ENCODE results near the gene CCDC57. TPM values are rescaled to one million over a fixed set of nuclear protein-coding genes. Genes with fewer than 3 reads are reported as not detected.
A peak's percentile ranks its signal among the peaks of the same experiment; 100 is the strongest.

Gene CCDC57
- total RNA-seq, 2 donors from 2014 or later, result 5.1 to 7.4 TPM

DNA sequence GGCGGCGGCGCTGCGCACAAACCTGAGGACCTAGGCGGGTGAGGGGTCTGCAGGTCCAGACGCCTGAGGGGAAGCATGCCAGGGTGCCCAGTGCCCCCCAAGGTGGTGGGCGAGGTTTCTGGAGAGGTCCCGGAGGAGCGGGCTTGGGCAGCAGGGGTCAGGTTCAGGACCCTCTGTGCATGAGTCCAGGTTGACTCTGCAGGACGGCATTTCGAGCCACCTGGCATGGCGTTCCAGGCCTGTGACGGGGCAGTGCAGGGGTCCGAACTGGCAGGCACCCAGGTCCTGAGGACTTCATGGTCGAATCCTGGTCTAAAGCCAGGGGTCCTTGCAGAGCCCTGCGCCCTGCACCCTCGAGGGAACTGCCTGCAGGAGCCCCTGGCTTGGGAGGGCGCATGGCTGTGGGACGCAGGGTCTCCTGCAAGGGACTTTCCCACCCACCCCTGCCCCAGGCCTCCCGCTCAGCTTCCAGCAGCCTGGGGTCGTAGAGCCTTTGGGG lies 19.7 kb upstream of the CCDC57 start:
- H3K4me3 ChIP-seq, result peak overlapping the region in 1 of 2 donors; percentile 68

DNA sequence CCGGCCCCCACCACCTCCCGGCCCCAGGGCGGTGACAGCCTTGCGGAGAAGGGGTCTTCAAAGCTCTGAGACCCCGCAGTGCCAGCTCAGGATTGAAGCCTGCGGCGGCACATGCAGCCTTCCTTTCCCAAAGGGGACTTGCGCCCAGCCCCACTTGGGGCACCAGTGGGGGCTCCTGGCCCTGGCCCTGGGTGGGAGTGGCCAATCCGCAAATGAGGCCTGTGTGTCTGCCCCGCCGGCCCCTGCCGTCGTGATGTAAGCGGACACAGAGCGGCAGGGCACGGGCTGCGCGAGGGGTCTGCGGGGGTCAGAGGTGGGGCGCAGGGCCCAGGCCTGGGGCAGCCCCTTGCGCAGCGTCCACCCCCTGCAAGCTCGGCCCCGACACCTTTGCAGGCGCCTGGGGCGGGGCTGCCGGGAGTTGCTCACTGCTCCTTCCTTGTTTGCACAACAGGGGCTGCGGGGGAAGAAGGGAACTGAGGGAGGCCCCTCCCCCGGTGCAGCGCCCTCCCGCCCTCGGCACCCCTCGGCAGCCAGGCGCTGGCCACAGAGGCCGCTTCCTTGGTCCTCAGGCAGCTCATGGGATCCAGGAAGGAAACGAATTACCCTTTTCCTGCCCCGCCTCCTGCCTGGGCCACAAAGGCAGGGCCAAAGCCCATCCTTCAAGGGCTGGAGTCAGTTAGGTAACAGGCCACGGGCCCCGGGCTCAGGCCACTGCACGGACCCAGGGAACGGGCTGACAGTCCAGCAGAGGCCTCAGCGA lies 19.1 kb upstream of the CCDC57 start:
- H3K27me3 ChIP-seq, result no peaks in the 10 kb centered on the region
- TF ChIP-seq, protein P1, sequence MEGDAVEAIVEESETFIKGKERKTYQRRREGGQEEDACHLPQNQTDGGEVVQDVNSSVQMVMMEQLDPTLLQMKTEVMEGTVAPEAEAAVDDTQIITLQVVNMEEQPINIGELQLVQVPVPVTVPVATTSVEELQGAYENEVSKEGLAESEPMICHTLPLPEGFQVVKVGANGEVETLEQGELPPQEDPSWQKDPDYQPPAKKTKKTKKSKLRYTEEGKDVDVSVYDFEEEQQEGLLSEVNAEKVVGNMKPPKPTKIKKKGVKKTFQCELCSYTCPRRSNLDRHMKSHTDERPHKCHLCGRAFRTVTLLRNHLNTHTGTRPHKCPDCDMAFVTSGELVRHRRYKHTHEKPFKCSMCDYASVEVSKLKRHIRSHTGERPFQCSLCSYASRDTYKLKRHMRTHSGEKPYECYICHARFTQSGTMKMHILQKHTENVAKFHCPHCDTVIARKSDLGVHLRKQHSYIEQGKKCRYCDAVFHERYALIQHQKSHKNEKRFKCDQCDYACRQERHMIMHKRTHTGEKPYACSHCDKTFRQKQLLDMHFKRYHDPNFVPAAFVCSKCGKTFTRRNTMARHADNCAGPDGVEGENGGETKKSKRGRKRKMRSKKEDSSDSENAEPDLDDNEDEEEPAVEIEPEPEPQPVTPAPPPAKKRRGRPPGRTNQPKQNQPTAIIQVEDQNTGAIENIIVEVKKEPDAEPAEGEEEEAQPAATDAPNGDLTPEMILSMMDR (IDR thresholded peaks at IDR 0.05), result no peak
- peak overlapping the region; percentile 38 to 68 for H3K4me3 ChIP-seq
- H3K36me3 ChIP-seq, result no peaks in the 10 kb centered on the region
- H3K4me1 ChIP-seq, result peaks cover 0 to 65% of the 10 kb centered on the region in 2 donors
- H3K27ac ChIP-seq, result peak overlapping the region; percentile 76 to 90
- peak; percentile 88 for DNase-seq (ENCODE audit: low spot score)
- H3K9me3 ChIP-seq, result no peaks in the 10 kb centered on the region

More for the DNA sequence above, 19.7 kb upstream of the CCDC57 start:
- no peak for DNase-seq (ENCODE audit: low spot score)
- TF ChIP-seq, protein P1 (IDR thresholded peaks at IDR 0.05), result no peak
- H3K36me3 ChIP-seq, result no peaks in the 10 kb centered on the region
- H3K4me1 ChIP-seq, result peaks cover 0 to 70% of the 10 kb centered on the region in 2 donors
- H3K27me3 ChIP-seq, result no peaks in the 10 kb centered on the region
- H3K9me3 ChIP-seq, result no peaks in the 10 kb centered on the region
- H3K27ac ChIP-seq, result peak overlapping the region; percentile 76 to 90

DNA sequence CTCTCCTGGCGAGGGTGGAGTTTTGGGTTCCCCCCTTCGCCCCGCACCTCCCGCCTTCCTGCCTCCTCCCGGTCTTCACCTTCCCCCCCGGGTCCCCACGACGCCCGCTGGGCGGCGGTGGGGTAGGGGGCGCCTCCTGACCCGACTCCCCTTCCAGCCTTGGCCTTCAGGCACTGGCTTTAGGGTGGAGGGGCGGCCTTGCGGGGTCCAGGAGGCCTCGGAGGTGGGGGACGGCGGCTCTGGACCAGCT lies 18.6 kb upstream of the CCDC57 start:
- peak overlapping the region; percentile 38 to 68 for H3K4me3 ChIP-seq
- peak overlapping the region; percentile 76 to 90 for H3K27ac ChIP-seq
- no peaks in the 10 kb centered on the region for H3K9me3 ChIP-seq
- no peak for DNase-seq (ENCODE audit: low spot score)
- TF ChIP-seq, protein P1 (IDR thresholded peaks at IDR 0.05), result no peak
- peaks cover 0 to 64% of the 10 kb centered on the region in 2 donors for H3K4me1 ChIP-seq
- no peaks in the 10 kb centered on the region for H3K36me3 ChIP-seq
- no peaks in the 10 kb centered on the region for H3K27me3 ChIP-seq

DNA sequence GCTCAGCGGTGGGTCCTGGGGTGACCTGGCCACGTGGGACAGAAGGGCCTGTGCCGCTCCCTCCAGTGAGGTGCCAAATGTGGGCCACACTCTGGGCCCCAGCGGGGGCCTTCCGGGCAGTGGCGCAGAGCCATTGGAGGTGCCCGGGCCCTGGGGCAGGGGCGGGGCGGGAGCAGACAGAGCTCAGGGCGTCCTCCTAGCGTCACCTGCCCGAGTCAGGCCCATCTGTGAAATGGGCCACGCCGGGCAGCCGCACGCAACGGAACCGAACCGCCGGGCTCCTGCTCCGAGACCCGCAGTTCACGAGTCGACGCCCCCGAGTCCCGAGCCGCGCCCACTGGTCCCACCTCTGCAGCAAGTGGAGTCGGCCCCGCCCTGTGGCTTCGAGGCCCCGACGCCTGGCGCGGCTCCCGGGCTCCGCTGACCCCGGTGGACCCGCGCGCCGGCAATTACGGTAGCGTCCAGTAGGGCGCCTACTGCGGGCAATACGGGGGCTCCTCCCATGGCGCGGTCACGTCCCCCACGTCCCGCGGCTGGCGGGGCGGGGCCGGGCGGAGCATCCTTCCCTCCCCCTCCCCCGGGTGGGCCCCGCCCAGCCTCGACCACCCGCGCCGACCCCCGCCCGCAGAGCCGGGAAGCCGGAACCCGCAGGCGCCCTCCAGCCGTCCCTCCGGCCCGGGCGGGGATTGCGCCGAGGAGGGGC lies 18.1 kb upstream of the CCDC57 start:
- H3K27me3 ChIP-seq, result no peaks in the 10 kb centered on the region
- peak overlapping the region; percentile 76 to 90 for H3K27ac ChIP-seq
- H3K4me3 ChIP-seq, result peak overlapping the region; percentile 38 to 68
- DNase-seq (ENCODE audit: low spot score), result peak; percentile 85
- no peaks in the 10 kb centered on the region for H3K9me3 ChIP-seq
- TF ChIP-seq, protein P1 (IDR thresholded peaks at IDR 0.05), result peak; percentile 46 to 64
- H3K36me3 ChIP-seq, result no peaks in the 10 kb centered on the region
- H3K4me1 ChIP-seq, result peaks cover 0 to 64% of the 10 kb centered on the region in 2 donors

DNA sequence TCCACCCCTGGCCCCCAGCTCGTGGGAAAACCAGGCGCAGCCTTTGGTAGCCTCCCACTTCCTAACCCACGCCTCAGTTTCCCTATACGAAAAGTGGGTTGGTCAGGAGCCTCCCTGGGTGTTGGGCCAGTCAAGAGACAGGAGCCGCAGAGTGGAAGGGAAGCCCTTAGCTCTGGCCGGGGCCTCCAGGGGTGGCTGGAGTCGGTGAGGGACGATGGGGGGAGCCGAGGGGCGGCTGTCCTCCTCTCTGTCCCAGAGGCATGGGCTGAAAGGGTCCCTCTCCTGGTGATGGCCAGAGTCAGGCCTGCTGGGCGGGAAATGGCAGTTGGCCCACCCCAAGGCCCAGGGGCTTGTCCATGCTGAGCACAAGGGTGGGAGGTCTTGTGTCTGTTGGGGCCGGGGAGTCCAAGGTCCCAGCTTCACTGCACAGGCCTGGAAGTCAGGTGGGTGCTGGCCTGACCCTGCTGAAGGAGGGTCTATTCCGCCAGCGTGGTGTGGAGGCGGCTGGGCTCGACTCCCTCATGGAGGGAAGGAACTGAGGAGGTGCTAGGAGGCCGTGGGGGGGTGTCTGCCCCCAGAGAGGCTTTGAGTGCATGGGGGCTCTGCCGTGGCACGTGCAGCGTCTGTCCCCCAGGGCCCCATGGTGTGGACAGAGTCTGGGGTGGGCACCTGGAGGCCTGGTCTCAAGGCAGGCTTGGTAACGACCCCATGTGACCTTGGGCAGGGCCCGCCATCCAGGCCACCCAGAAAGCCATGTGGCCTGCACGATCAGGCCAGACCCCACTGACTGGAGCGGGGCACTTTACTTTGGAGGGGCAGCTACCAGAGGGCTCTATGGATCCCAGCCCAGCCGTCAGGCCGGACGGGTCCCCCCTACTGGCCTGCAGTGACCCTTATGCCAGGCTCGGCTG lies 17.3 kb upstream of the CCDC57 start:
- Histone ChIP-seq H3K27ac (peak overlapping the region; percentile 76 to 90), H3K36me3 (no peaks in the 10 kb centered on the region), H3K4me1 (peaks cover 0 to 63% of the 10 kb centered on the region in 2 donors), H3K27me3 (no peaks in the 10 kb centered on the region), H3K9me3 (no peaks in the 10 kb centered on the region), H3K4me3 (peak overlapping the region; percentile 38 to 68)
- TF ChIP-seq, protein P1 (IDR thresholded peaks at IDR 0.05), result no peak
- no peak for DNase-seq (ENCODE audit: low spot score)

All from right atrium auricular region (tissue), 2 donors.